Measurements from ENCODE around the gene NCAPG2.

NCAPG2 gene

DNA sequence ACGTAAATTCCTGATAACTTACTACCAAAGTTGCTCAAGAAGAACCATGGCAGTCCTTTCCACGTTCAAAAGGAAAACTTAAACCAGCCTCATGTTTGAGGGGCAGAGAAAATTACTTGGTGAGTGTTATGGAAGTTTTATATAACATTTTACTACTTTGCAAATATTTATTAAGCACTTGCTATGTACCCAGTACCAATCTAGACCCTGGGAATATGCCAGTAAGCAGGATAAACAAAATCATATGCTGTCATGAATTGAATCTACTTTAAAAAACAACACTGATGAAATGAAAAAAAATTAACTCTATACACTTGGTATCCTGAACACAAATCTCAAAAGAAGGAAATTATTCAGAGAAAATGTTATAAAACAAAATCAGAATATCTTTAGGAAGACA lies 46.1 kb downstream of the NCAPG2 start:
- peak overlapping the region; percentile 60 for H3K27ac ChIP-seq (replicated peaks; ENCODE audit: low read length)
- no peak overlapping the region for H3K4ac ChIP-seq (ENCODE audit: low read length)
- H3K4me1 ChIP-seq (ENCODE audit: control insufficient read depth in 2 of 2, insufficient read depth in 1 of 2, low read depth in 1 of 2, low read length in 2 of 2) = peaks cover 7% of the 10 kb centered on the region in 2 donors
- peaks cover 0 to 1% of the 10 kb centered on the region in 2 donors for H3K9me3 ChIP-seq (replicated peaks in 1 of 2; ENCODE audit: control insufficient read depth in 2 of 2, insufficient read depth in 1 of 2, low read depth in 1 of 2, low read length in 2 of 2)
- H2BK12ac ChIP-seq (ENCODE audit: low read length) = no peak overlapping the region
- no peak overlapping the region for H4K91ac ChIP-seq (ENCODE audit: low read depth, low read length, poor library complexity)
- no peak overlapping the region for H3K18ac ChIP-seq (ENCODE audit: low read length)
- peaks cover 4% of the 10 kb centered on the region for H3K79me1 ChIP-seq (ENCODE audit: low read depth, low read length)
- no peak overlapping the region for H2BK5ac ChIP-seq (ENCODE audit: low read length)
- H3K36me3 ChIP-seq (replicated peaks in 1 of 2; ENCODE audit: control insufficient read depth in 2 of 2, insufficient read depth in 2 of 2, low read length in 2 of 2) = peaks cover 26 to 93% of the 10 kb centered on the region in 2 donors
- no CpG with 5 or more reads among the region's 2 CpGs for WGBS, 2 donors (ENCODE audit: extremely low coverage in 2 of 2, insufficient read length in 2 of 2, insufficient replicate concordance in 1 of 2)
- H3K27me3 ChIP-seq (ENCODE audit: control insufficient read depth in 3 of 3, insufficient read depth in 3 of 3, low read depth in 1 of 3, low read length in 3 of 3) = no peaks in the 10 kb centered on the region
- no peak overlapping the region for H4K8ac ChIP-seq (ENCODE audit: low read depth, low read length)
- H3K14ac ChIP-seq (ENCODE audit: low read length) = no peak overlapping the region
- no peak overlapping the region for H3K4me3 ChIP-seq (ENCODE audit: low read length in 2 of 2)
- H3K9ac ChIP-seq (ENCODE audit: low read depth, low read length, poor library complexity) = no peak overlapping the region
- H2AFZ ChIP-seq (ENCODE audit: low read length) = no peak overlapping the region
- no peak overlapping the region for H2BK120ac ChIP-seq (ENCODE audit: low read depth, low read length)
- H2BK15ac ChIP-seq (ENCODE audit: low read length) = no peak overlapping the region
- H3K23ac ChIP-seq (ENCODE audit: low read depth, low read length, poor library complexity) = no peak overlapping the region
- DNase-seq (ENCODE audit: low spot score) = no peak
- no peak overlapping the region for H3K4me2 ChIP-seq (ENCODE audit: insufficient read depth, low read length, poor library complexity, severe bottlenecking)
- H2AK5ac ChIP-seq (ENCODE audit: low read depth, low read length) = no peak overlapping the region

DNA sequence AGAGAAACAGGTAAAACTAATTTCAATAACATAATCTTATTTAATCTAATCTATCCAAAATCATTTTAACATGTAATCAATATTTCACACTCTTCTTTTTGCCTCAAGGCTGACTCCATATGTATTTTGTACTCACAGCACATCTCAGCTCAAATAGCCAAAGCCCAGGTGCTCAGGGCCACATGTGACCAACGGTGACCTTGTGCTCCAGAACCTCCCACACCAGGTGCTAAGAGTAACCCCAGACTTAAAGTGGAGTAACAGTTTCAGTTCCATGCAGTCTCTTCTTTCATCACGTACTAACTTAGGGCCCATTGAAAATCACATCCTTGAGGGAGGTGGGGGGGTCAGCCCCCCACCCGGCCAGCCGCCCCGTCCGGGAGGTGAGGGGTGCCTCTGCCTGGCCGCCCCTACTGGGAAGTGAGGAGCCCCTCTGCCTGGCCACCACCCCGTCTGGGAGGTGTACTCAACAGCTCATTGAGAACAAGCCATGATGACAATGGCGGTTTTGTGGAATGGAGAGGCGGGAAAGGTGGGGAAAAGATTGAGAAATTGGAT lies 47.3 kb downstream of the NCAPG2 start:
- Histone ChIP-seq H3K9ac (ENCODE audit: low read depth, low read length, poor library complexity) (no peak overlapping the region), H3K4me1 (ENCODE audit: control insufficient read depth in 2 of 2, insufficient read depth in 1 of 2, low read depth in 1 of 2, low read length in 2 of 2) (peaks cover 7% of the 10 kb centered on the region in 2 donors), H2BK120ac (ENCODE audit: low read depth, low read length) (no peak overlapping the region), H3K36me3 (replicated peaks in 1 of 2; ENCODE audit: control insufficient read depth in 2 of 2, insufficient read depth in 2 of 2, low read length in 2 of 2) (peaks cover 20 to 92% of the 10 kb centered on the region in 2 donors), H3K18ac (ENCODE audit: low read length) (no peak overlapping the region), H3K4ac (ENCODE audit: low read length) (no peak overlapping the region), H3K4me3 (ENCODE audit: low read length in 2 of 2) (no peak overlapping the region), H3K79me1 (ENCODE audit: low read depth, low read length) (peaks cover 4% of the 10 kb centered on the region), H4K8ac (ENCODE audit: low read depth, low read length) (no peak overlapping the region), H2BK15ac (ENCODE audit: low read length) (no peak overlapping the region), H3K9me3 (replicated peaks in 1 of 2; ENCODE audit: control insufficient read depth in 2 of 2, insufficient read depth in 1 of 2, low read depth in 1 of 2, low read length in 2 of 2) (peaks cover 0 to 1% of the 10 kb centered on the region in 2 donors), H2BK5ac (ENCODE audit: low read length) (no peak overlapping the region), H4K91ac (ENCODE audit: low read depth, low read length, poor library complexity) (no peak overlapping the region), H2AK5ac (ENCODE audit: low read depth, low read length) (no peak overlapping the region), H2BK12ac (ENCODE audit: low read length) (no peak overlapping the region), H3K4me2 (ENCODE audit: insufficient read depth, low read length, poor library complexity, severe bottlenecking) (no peak overlapping the region), H3K27ac (replicated peaks; ENCODE audit: low read length) (peak overlapping the region; percentile 50), H3K27me3 (ENCODE audit: control insufficient read depth in 3 of 3, insufficient read depth in 3 of 3, low read depth in 1 of 3, low read length in 3 of 3) (no peaks in the 10 kb centered on the region), H3K14ac (ENCODE audit: low read length) (no peak overlapping the region), H3K23ac (ENCODE audit: low read depth, low read length, poor library complexity) (no peak overlapping the region), H2AFZ (ENCODE audit: low read length) (no peak overlapping the region)
- DNase-seq (ENCODE audit: low spot score) = no peak
- WGBS, 2 donors (ENCODE audit: extremely low coverage in 2 of 2, insufficient read length in 2 of 2, insufficient replicate concordance in 1 of 2) = no CpG with 5 or more reads among the region's 10 CpGs

DNA sequence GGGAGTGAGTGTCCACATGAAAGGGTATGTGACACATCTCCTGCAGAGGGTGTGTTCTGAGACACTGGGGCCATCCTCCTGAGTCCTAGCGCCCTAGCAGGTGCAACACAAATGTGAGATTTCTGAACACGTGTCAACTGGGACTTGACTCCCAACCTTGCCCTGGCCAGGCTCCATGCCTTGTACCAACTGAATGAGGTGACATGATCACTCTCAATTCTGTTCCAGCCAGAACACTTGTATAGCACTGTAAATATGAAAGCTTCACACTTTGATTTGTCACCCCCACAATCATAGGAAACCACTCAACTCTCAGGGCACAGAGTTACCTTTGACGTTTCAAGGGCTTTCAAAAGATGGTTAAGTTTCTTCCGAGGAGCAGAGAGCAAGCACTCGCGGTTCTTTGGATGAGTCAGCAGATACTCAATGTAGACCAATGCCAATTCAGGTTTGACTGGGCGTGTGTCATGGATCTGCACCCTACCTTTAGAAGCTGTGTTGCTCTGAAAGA lies 48.6 kb downstream of the NCAPG2 start:
- Histone ChIP-seq H3K4me3 (ENCODE audit: low read length in 2 of 2) (no peak overlapping the region), H3K23ac (ENCODE audit: low read depth, low read length, poor library complexity) (no peak overlapping the region), H2AK5ac (ENCODE audit: low read depth, low read length) (no peak overlapping the region), H3K36me3 (replicated peaks in 1 of 2; ENCODE audit: control insufficient read depth in 2 of 2, insufficient read depth in 2 of 2, low read length in 2 of 2) (peaks cover 24 to 92% of the 10 kb centered on the region in 2 donors), H3K4ac (ENCODE audit: low read length) (no peak overlapping the region), H3K4me1 (ENCODE audit: control insufficient read depth in 2 of 2, insufficient read depth in 1 of 2, low read depth in 1 of 2, low read length in 2 of 2) (peaks cover 7% of the 10 kb centered on the region in 2 donors), H3K27ac (replicated peaks; ENCODE audit: low read length) (no peak overlapping the region), H2BK5ac (ENCODE audit: low read length) (peak overlapping the region; percentile 68), H2BK120ac (ENCODE audit: low read depth, low read length) (no peak overlapping the region), H3K14ac (ENCODE audit: low read length) (no peak overlapping the region), H3K4me2 (ENCODE audit: insufficient read depth, low read length, poor library complexity, severe bottlenecking) (no peak overlapping the region), H3K9me3 (replicated peaks in 1 of 2; ENCODE audit: control insufficient read depth in 2 of 2, insufficient read depth in 1 of 2, low read depth in 1 of 2, low read length in 2 of 2) (peaks cover 0 to 3% of the 10 kb centered on the region in 2 donors), H2BK12ac (ENCODE audit: low read length) (no peak overlapping the region), H2BK15ac (ENCODE audit: low read length) (no peak overlapping the region), H4K91ac (ENCODE audit: low read depth, low read length, poor library complexity) (no peak overlapping the region), H2AFZ (ENCODE audit: low read length) (no peak overlapping the region), H3K9ac (ENCODE audit: low read depth, low read length, poor library complexity) (no peak overlapping the region), H3K79me1 (ENCODE audit: low read depth, low read length) (peaks cover 4% of the 10 kb centered on the region), H3K27me3 (ENCODE audit: control insufficient read depth in 3 of 3, insufficient read depth in 3 of 3, low read depth in 1 of 3, low read length in 3 of 3) (no peaks in the 10 kb centered on the region), H3K18ac (ENCODE audit: low read length) (no peak overlapping the region), H4K8ac (ENCODE audit: low read depth, low read length) (no peak overlapping the region)
- no peak for DNase-seq (ENCODE audit: low spot score)
- no CpG with 5 or more reads among the region's 7 CpGs for WGBS, 2 donors (ENCODE audit: extremely low coverage in 2 of 2, insufficient read length in 2 of 2, insufficient replicate concordance in 1 of 2)

GRCh38 chr7:158655507-158655906 lies 49.1 kb downstream of the NCAPG2 start:
- peak overlapping the region; percentile 84 for H3K4ac ChIP-seq (ENCODE audit: low read length)
- peak overlapping the region; percentile 92 for H3K14ac ChIP-seq (ENCODE audit: low read length)
- no peak overlapping the region for H2BK120ac ChIP-seq (ENCODE audit: low read depth, low read length)
- H3K18ac ChIP-seq (ENCODE audit: low read length) = peak overlapping the region; percentile 89
- H3K9me3 ChIP-seq (replicated peaks in 1 of 2; ENCODE audit: control insufficient read depth in 2 of 2, insufficient read depth in 1 of 2, low read depth in 1 of 2, low read length in 2 of 2) = peaks cover 0 to 3% of the 10 kb centered on the region in 2 donors
- no peak overlapping the region for H2AFZ ChIP-seq (ENCODE audit: low read length)
- peak overlapping the region; percentile 97 for H2BK15ac ChIP-seq (ENCODE audit: low read length)
- H3K4me1 ChIP-seq (ENCODE audit: control insufficient read depth in 2 of 2, insufficient read depth in 1 of 2, low read depth in 1 of 2, low read length in 2 of 2) = peaks cover 7% of the 10 kb centered on the region in 2 donors
- peak overlapping the region; percentile 92 for H2AK5ac ChIP-seq (ENCODE audit: low read depth, low read length)
- peak overlapping the region; percentile 68 for H2BK5ac ChIP-seq (ENCODE audit: low read length)
- DNase-seq (ENCODE audit: low spot score) = no peak
- H3K27me3 ChIP-seq (ENCODE audit: control insufficient read depth in 3 of 3, insufficient read depth in 3 of 3, low read depth in 1 of 3, low read length in 3 of 3) = no peaks in the 10 kb centered on the region
- H3K36me3 ChIP-seq (replicated peaks in 1 of 2; ENCODE audit: control insufficient read depth in 2 of 2, insufficient read depth in 2 of 2, low read length in 2 of 2) = peaks cover 27 to 92% of the 10 kb centered on the region in 2 donors
- H3K79me1 ChIP-seq (ENCODE audit: low read depth, low read length) = peaks cover 4% of the 10 kb centered on the region
- peak overlapping the region; percentile 94 for H3K23ac ChIP-seq (ENCODE audit: low read depth, low read length, poor library complexity)
- no peak overlapping the region for H3K4me3 ChIP-seq (ENCODE audit: low read length in 2 of 2)
- H4K8ac ChIP-seq (ENCODE audit: low read depth, low read length) = no peak overlapping the region
- H3K9ac ChIP-seq (ENCODE audit: low read depth, low read length, poor library complexity) = peak overlapping the region; percentile 57
- peak overlapping the region; percentile 90 for H4K91ac ChIP-seq (ENCODE audit: low read depth, low read length, poor library complexity)
- no peak overlapping the region for H3K27ac ChIP-seq (replicated peaks; ENCODE audit: low read length)
- H3K4me2 ChIP-seq (ENCODE audit: insufficient read depth, low read length, poor library complexity, severe bottlenecking) = no peak overlapping the region
- peak overlapping the region; percentile 7 for H2BK12ac ChIP-seq (ENCODE audit: low read length)
- no CpG with 5 or more reads among the region's 11 CpGs for WGBS, 2 donors (ENCODE audit: extremely low coverage in 2 of 2, insufficient read length in 2 of 2, insufficient replicate concordance in 1 of 2)

All from neuronal stem cell (in vitro differentiated cells).